ENCODE data around the gene MAN2B2. TPM values are rescaled to one million over a fixed set of nuclear protein-coding genes. Genes with fewer than 3 reads are reported as not detected.

The MAN2B2 gene
- total and polyA plus RNA-seq, 4 donors: 9.2 to 22.4 (median 17.8) TPM

DNA sequence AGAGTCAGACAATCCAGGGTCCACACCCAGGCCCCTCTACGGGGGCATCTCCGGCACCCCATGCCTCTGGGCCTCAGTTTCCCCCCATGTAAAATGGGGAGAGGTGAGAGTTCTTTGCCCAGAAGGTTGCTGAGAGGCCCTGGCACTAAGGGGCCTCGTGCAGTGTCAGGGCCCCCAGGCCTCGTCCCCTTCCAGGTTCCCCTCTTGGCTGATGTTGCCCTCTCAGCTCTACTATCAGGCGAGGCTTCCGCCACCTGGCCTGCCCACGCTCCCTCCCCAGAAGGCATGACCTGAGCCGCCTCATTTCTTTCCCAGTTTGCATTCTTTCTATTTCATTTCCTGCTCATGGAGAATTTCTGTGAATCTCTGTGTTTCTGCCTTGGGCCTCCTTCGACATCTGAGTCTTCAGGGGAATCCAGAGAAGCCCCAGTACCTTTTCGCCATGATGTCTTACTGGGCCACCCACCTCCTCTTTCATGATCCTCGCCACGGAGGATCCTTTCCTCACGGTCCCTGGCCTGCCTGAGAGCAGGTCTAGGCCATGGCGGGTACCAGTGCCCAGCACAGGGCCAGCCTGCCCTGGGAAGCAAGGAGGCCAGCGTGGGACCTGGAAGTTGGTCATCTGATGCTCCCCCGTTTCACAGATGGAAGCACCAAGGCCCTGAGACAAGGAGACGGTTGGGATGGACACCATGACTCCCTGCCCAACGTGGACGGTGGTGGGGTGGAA lies 43.6 kb downstream of the MAN2B2 start:
- Histone ChIP-seq H3K4me3 (ENCODE audit: low read depth, low read length) (no peak overlapping the region), H3K4me1 (ENCODE audit: control insufficient read depth, insufficient read depth, low read length) (no peaks in the 10 kb centered on the region), H3K9me3 (ENCODE audit: control insufficient read depth, insufficient read depth, low read length) (no peaks in the 10 kb centered on the region), H3K27me3 (ENCODE audit: control insufficient read depth, insufficient read depth, low read length) (no peaks in the 10 kb centered on the region), H3K27ac (ENCODE audit: low read depth, low read length) (no peak overlapping the region), H3K36me3 (ENCODE audit: control insufficient read depth, insufficient read depth, low read length) (peaks cover 70% of the 10 kb centered on the region)
- DNase-seq (ENCODE audit: low read depth in 4 of 6, low spot score in 6 of 6): no peak
- 89% methylated on average over 18 of the region's 19 CpGs for WGBS (ENCODE audit: insufficient coverage)

DNA sequence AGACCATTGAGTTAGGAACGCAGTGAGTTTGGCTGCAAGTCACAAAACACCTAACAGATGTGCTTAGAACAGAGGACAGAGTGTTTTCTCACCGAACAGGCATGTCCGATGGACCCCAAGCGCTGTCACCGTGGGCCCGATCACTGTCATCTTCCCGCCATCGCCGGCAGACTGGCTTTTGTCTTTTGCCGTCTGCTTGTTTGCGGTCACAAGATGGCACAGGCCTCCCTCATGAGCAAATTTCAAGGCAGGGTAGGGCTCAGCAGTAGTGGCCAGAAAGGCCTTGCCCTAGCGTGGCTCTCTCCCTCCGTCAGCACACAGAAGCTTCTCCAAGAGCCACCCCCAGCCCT lies 44.1 kb downstream of the MAN2B2 start:
- H3K36me3 ChIP-seq (ENCODE audit: control insufficient read depth, insufficient read depth, low read length): peaks cover 67% of the 10 kb centered on the region
- H3K4me1 ChIP-seq (ENCODE audit: control insufficient read depth, insufficient read depth, low read length): no peaks in the 10 kb centered on the region
- no peak overlapping the region for H3K27ac ChIP-seq (ENCODE audit: low read depth, low read length)
- 89% methylated on average over 11 of the region's 13 CpGs for WGBS (ENCODE audit: insufficient coverage)
- H3K27me3 ChIP-seq (ENCODE audit: control insufficient read depth, insufficient read depth, low read length): no peaks in the 10 kb centered on the region
- no peak overlapping the region for H3K4me3 ChIP-seq (ENCODE audit: low read depth, low read length)
- H3K9me3 ChIP-seq (ENCODE audit: control insufficient read depth, insufficient read depth, low read length): no peaks in the 10 kb centered on the region
- DNase-seq (ENCODE audit: low read depth in 4 of 6, low spot score in 6 of 6): no peak

DNA sequence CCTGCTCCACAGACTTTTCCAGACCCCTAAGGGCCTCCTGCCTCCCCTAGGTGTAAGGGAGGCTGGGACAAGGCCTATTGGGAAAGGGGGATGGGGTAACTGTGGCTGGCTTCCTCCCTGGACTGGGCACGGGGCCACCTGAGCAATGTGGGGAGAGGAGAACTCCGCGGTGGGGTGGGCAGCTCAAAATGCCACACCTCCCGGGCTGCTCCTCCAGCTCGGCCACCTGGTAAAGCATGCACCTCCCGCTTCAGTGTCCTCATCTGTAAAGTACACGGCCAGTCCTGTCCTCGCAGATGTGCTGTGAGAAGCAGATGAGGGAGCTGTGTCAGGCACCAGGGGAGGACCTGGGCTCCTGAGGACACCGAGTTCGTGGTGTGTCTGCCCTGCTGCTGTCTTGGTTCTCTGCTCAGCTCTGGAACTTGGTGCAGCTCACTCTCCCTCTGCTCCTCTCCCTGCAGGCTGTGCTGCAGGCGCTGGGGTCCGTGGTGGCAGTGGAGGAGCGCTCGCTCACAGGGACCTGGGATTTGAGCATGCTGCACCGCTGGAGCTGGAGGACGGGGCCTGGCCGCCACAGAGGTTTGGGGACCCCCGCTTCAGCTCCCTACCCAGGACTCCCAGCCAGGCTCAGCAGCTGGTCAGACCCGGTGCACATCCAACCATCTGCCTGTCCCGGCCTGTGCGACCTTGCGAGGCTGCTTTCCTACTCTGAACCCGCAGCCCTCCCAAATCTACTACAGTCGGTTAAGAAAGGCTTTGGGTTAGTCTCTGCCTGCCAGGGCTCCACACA lies 44.7 kb downstream of the MAN2B2 start:
- Histone ChIP-seq H3K27me3 (ENCODE audit: control insufficient read depth, insufficient read depth, low read length) (no peaks in the 10 kb centered on the region), H3K4me3 (ENCODE audit: low read depth, low read length) (no peak overlapping the region), H3K4me1 (ENCODE audit: control insufficient read depth, insufficient read depth, low read length) (no peaks in the 10 kb centered on the region), H3K9me3 (ENCODE audit: control insufficient read depth, insufficient read depth, low read length) (no peaks in the 10 kb centered on the region), H3K27ac (ENCODE audit: low read depth, low read length) (no peak overlapping the region), H3K36me3 (ENCODE audit: control insufficient read depth, insufficient read depth, low read length) (peaks cover 61% of the 10 kb centered on the region)
- no peak for DNase-seq (ENCODE audit: low read depth in 4 of 6, low spot score in 6 of 6)
- 91% methylated on average over 24 of the region's 24 CpGs for WGBS (ENCODE audit: insufficient coverage)

DNA sequence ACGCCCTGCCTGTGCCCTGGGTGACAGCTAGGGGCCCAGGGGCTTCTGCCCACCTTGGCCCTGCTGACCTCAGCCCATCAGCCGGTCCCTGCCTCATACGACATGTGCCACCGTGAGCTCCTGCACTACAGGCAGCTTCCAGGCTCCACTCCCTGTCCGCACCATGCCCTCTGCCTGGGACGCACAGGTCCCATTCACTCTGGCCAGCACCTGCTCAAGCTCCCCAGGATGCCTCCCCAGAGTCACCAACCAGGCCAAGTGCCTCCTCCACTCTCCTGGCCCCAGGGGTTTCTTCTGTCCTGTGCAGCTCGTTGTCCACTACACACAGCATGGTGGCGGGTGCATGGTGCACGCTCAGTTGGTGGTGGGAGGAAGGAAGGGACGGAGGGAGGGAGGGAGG lies 45.3 kb downstream of the MAN2B2 start:
- DNase-seq (ENCODE audit: low read depth in 4 of 6, low spot score in 6 of 6): no peak
- peaks cover 55% of the 10 kb centered on the region for H3K36me3 ChIP-seq (ENCODE audit: control insufficient read depth, insufficient read depth, low read length)
- no peak overlapping the region for H3K27ac ChIP-seq (ENCODE audit: low read depth, low read length)
- no peak overlapping the region for H3K4me3 ChIP-seq (ENCODE audit: low read depth, low read length)
- H3K27me3 ChIP-seq (ENCODE audit: control insufficient read depth, insufficient read depth, low read length): no peaks in the 10 kb centered on the region
- WGBS (ENCODE audit: insufficient coverage): 92% methylated on average over 8 of the region's 10 CpGs
- H3K4me1 ChIP-seq (ENCODE audit: control insufficient read depth, insufficient read depth, low read length): no peaks in the 10 kb centered on the region
- no peaks in the 10 kb centered on the region for H3K9me3 ChIP-seq (ENCODE audit: control insufficient read depth, insufficient read depth, low read length)

DNA sequence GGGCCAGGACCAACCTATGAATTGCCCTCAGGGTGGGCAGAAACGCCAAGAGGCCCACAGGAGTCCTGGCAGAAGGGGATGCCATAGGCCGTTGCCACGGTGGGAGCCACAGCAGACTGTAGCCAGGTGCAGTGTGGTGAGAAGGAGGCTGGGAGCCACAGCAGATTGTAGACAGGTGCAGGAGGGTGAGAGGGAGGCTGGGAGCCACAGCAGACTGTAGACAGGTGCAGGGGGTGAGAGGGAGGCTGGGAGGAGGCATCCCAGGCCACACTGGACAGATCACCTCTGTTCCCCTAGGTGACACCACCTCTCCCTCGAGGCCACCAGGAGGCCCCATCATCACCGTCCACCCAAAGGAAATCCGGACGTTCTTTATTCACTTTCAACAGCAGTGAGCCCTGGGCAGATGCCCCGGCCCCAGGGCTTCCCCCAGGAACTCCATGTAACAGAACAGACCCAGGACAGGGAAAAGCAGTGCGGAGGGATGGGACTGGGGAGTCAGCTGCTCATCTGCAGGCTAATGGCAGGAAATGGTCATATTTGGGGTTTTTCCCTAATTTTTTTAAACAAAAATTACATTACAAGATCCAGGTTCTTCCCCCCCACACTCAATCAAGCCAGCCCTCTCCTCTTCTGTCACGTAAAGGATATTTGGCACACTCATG lies 46.0 kb downstream of the MAN2B2 start:
- H3K36me3 ChIP-seq (ENCODE audit: control insufficient read depth, insufficient read depth, low read length): peaks cover 53% of the 10 kb centered on the region
- H3K27ac ChIP-seq (ENCODE audit: low read depth, low read length): no peak overlapping the region
- no peaks in the 10 kb centered on the region for H3K9me3 ChIP-seq (ENCODE audit: control insufficient read depth, insufficient read depth, low read length)
- no peaks in the 10 kb centered on the region for H3K4me1 ChIP-seq (ENCODE audit: control insufficient read depth, insufficient read depth, low read length)
- WGBS (ENCODE audit: insufficient coverage): 78% methylated on average over 9 of the region's 10 CpGs
- no peak for DNase-seq (ENCODE audit: low read depth in 4 of 6, low spot score in 6 of 6)
- no peaks in the 10 kb centered on the region for H3K27me3 ChIP-seq (ENCODE audit: control insufficient read depth, insufficient read depth, low read length)
- H3K4me3 ChIP-seq (ENCODE audit: low read depth, low read length): no peak overlapping the region

- Histone ChIP-seq H3K4me1 (ENCODE audit: control insufficient read depth, insufficient read depth, low read length) (no peaks in the 10 kb centered on the region), H3K27ac (ENCODE audit: low read depth, low read length) (no peak overlapping the region), H3K4me3 (ENCODE audit: low read depth, low read length) (no peak overlapping the region), H3K9me3 (ENCODE audit: control insufficient read depth, insufficient read depth, low read length) (no peaks in the 10 kb centered on the region), H3K36me3 (ENCODE audit: control insufficient read depth, insufficient read depth, low read length) (peaks cover 48% of the 10 kb centered on the region), H3K27me3 (ENCODE audit: control insufficient read depth, insufficient read depth, low read length) (no peaks in the 10 kb centered on the region)
- no peak for DNase-seq (ENCODE audit: low read depth in 4 of 6, low spot score in 6 of 6)
- WGBS (ENCODE audit: insufficient coverage): 96% methylated on average over 9 of the region's 13 CpGs
Observed at GRCh38 chr4:6621556-6621927, 46.6 kb downstream of the MAN2B2 start.

- no peak overlapping the region for H3K27ac ChIP-seq (ENCODE audit: low read depth, low read length)
- peaks cover 38% of the 10 kb centered on the region for H3K36me3 ChIP-seq (ENCODE audit: control insufficient read depth, insufficient read depth, low read length)
- no peak overlapping the region for H3K4me3 ChIP-seq (ENCODE audit: low read depth, low read length)
- H3K4me1 ChIP-seq (ENCODE audit: control insufficient read depth, insufficient read depth, low read length): no peaks in the 10 kb centered on the region
- WGBS (ENCODE audit: insufficient coverage): 100% methylated on average over 2 of the region's 2 CpGs
- H3K27me3 ChIP-seq (ENCODE audit: control insufficient read depth, insufficient read depth, low read length): no peaks in the 10 kb centered on the region
- no peak for DNase-seq (ENCODE audit: low read depth in 4 of 6, low spot score in 6 of 6)
- H3K9me3 ChIP-seq (ENCODE audit: control insufficient read depth, insufficient read depth, low read length): no peaks in the 10 kb centered on the region
Observed at GRCh38 chr4:6622744-6623143, 47.8 kb downstream of the MAN2B2 start.

DNA sequence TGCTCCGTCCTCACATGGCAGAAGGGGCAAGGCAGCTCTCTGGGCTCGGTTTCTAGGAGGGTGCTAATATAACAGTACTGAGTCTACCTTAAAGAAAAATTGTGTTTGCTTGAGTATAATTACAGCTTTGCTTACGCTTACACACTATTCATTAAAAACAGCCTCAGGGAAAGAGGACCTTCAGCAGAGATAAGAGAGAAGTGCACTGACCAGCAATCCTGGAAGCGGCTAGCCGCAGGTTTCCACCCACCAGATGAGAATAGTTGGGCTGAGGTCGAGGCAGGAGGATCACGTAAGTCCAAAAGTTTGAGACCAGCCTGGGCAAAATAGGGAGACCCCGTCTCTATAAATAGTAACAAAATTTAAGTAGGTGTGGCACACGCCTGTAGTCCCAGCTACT lies 50.3 kb downstream of the MAN2B2 start:
- DNase-seq (ENCODE audit: low read depth in 4 of 6, low spot score in 6 of 6): no peak
- 89% methylated on average over 6 of the region's 9 CpGs for WGBS (ENCODE audit: insufficient coverage)
- Histone ChIP-seq H3K27me3 (ENCODE audit: control insufficient read depth, insufficient read depth, low read length) (no peaks in the 10 kb centered on the region), H3K4me3 (ENCODE audit: low read depth, low read length) (no peak overlapping the region), H3K4me1 (ENCODE audit: control insufficient read depth, insufficient read depth, low read length) (no peaks in the 10 kb centered on the region), H3K9me3 (ENCODE audit: control insufficient read depth, insufficient read depth, low read length) (no peaks in the 10 kb centered on the region), H3K27ac (ENCODE audit: low read depth, low read length) (no peak overlapping the region), H3K36me3 (ENCODE audit: control insufficient read depth, insufficient read depth, low read length) (peaks cover 13% of the 10 kb centered on the region)

DNA sequence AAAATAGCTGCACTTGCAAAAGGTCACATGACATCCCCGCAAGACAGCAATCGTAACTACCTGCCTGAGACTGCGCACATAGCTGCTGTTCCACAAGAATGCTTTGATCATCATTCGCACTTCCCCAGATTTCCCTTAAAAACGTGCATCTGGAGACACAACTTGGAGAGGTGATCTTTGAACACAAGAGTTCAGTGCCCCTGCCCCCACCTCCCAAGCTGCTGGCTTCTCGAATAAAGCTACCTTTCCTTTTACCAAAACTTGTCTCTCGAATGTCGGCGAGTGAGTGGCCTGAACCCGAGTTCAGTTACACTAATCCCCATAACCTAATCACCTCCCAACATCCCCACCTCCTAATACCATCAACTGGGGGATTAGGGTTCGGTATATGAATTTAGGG lies 51.1 kb downstream of the MAN2B2 start:
- no peak overlapping the region for H3K4me3 ChIP-seq (ENCODE audit: low read depth, low read length)
- H3K4me1 ChIP-seq (ENCODE audit: control insufficient read depth, insufficient read depth, low read length): no peaks in the 10 kb centered on the region
- H3K36me3 ChIP-seq (ENCODE audit: control insufficient read depth, insufficient read depth, low read length): peaks cover 5% of the 10 kb centered on the region
- 87% methylated on average over 6 of the region's 11 CpGs for WGBS (ENCODE audit: insufficient coverage)
- H3K9me3 ChIP-seq (ENCODE audit: control insufficient read depth, insufficient read depth, low read length): no peaks in the 10 kb centered on the region
- DNase-seq (ENCODE audit: low read depth in 4 of 6, low spot score in 6 of 6): no peak
- H3K27me3 ChIP-seq (ENCODE audit: control insufficient read depth, insufficient read depth, low read length): no peaks in the 10 kb centered on the region
- no peak overlapping the region for H3K27ac ChIP-seq (ENCODE audit: low read depth, low read length)

Measured in spinal cord (tissue), 10 donors.